Activated CD8-positive, alpha-beta memory T cell treated with anti-CD3 and anti-CD28 coated beads, Interleukin-2, amount 50 U/mL, for 24 hours (primary cell): ENCODE data around the gene LRP1B.
"Not testable (repeated sequence)": the region's sequence is repeated elsewhere in the genome, so short reads cannot be mapped to it uniquely, and the experiment has no call there.

Source experiments
- DNase-seq: peaks from one replicate; pipeline ENCODE4 v3.0.0-alpha.2; 2020; ENCODE audit errors: extremely low read depth

Gene LRP1B

DNA sequence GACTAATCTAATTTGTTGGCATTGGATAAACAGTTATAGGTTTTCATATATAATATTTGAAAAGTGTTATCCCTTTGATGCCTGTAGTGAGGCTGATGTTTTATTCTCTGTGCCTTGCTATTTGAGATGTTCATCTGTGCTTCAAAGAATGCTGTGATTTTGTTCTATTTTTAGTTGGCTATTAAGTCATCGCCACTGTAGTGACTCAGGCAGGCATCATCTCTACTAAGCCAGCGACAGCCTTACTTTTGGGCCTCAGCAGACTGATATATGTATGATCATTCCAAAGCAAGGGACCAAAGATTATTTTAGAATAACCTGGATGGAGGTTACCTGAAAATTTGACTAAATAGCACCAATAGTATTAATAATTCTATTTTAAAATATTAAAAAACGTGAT, 1676.1 kb downstream of the LRP1B start:
- DNase-seq, result no peak

DNA sequence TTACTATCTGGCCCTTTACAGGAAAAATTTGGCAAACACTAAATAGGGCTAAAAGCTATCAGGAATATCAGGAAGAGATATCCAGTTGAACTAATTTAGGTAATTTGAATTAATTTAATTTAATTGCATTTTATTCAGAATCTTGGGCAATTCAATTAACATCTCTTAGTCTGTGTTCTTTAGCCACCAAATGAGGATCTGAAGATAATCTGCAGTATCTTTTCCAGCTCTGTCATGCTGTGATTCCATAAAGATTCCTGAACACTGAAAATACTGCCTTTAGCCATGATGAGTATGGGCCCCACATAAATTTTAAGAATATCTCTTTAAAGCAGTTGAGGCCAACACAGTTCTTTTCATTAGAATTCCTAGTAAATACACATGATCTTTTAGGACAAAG, 1679.5 kb downstream of the LRP1B start:
- no peak for DNase-seq

DNA sequence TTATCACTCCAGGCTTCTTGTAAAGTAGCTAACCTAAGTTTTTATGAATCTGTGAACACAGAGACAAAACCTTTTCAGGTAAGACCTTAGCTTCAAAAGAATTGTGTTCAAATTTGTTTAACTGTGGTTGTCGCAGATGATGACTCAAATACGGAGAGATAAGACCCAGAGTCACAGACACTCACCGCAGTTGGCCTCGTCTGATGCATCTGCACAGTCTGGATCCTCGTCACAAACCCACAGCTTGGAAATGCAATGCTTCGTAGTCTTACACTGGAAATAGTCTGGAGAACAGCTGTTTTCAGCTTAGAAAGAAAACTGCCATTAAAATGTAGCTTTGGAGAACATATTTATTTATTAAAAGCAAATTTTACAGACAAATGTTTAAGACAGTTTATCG, 1688.5 kb downstream of the LRP1B start:
- DNase-seq, result no peak

DNA sequence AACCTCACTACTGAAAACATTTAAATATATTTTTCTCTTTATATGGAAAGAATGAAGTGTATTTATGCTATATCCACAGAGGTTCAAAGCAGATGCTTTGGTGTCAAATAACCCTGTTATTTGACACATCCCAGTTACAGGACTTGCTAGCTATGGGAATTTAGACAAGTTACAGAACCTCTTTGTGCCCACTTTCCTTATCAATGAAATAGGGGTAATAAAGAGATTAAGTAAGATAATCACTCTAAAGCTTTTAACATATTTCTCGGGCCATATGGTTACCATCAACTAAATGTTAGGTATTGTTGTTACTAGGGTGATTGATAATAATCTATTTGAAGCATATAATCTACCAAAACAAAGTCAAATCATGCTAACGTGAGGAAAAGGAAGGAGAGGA, 1690.0 kb downstream of the LRP1B start:
- DNase-seq, result no peak

DNA sequence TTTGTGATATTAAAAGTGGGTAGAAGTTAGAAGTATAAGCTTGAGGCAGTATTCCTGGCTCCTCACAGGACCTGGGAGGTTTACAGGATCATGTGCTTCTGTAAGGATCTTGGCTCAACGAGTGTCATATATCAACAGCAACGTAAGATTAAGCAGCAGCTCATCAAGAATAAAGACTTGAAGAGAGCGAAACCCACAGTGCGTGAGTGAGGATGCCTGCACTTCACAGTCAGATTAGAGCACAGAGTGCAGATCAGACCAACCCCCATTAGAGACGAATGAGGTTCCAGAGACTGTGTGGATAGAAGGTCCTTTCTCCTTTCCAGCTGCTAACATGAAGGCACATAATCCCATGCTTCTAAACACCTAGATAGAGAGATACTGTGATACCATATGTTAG, 1693.9 kb downstream of the LRP1B start:
- no peak for DNase-seq

DNA sequence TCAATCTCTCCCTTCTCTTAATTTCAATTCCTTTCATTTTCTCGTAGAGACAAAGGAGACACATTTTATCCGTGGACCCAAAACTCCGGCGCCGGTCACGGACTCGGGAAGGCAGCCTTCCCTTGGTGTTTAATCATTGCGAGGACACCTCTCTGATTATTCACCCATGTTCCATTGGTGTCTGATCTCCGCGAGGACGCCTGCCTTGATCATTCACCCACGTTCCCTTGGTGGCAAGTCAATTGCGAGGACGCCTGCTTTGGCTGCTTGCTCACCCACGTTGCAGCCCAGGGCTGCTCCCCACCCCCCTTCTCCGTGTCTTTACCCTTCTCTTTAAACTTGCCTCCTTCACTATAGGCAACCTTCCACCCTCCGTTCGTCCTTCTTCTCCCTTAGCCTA, 1703.8 kb downstream of the LRP1B start:
- DNase-seq, result not testable (repeated sequence)

DNA sequence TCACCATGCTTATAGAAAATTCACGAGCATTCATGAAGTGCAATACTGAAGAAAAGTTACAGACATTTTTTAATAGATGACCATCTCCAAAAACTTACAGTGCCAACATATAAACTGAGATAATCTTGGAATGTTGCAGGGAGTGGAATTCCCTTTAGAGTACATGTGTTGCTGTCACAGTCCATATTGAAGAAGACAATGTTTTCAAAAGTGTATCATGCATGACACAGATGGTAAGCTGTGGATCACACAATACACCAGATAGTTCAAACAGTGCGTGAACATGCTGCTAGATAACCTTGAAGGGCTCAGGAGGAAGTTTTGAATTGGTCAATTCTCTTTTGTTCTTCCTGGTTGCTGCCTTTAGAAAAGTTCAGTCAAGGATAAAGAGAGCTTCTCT, 1706.3 kb downstream of the LRP1B start:
- no peak for DNase-seq

DNA sequence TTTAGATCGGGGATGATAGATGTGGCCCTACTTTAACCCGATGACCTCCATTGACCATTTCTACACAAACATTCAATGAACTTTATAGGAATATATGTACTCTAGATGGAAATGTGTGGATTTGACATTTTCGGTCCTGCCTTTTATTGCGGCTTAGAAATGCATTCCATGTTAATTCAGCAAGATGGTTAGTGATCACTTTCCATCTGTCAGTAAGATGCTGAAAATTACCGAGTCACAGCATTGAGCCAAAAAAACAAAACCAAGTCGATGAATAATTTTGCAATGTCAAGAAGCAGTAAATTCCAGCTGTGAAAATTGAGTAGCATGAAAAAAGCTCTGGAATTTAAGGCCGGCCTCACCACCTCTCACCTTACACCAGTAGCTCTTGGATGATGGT, 1708.1 kb downstream of the LRP1B start:
- DNase-seq, result no peak

DNA sequence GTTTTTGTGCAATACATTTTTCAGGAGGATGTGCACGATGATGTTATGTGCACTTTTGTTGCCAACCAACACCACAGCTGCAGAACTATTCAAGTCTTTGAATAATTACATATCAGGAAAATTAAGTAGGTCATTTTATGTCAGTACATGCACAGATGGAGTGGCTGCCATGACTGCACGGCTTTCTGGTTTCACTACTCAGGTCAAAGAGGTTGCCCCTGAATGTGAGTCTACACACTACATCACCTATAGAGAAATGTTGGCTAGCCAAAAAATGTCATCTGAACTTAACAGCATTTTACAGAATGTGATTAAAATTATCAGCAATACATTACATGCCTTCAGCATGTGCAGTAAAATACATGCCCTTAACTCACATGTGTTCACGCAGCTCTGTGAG, 1713.3 kb downstream of the LRP1B start:
- DNase-seq, result no peak

DNA sequence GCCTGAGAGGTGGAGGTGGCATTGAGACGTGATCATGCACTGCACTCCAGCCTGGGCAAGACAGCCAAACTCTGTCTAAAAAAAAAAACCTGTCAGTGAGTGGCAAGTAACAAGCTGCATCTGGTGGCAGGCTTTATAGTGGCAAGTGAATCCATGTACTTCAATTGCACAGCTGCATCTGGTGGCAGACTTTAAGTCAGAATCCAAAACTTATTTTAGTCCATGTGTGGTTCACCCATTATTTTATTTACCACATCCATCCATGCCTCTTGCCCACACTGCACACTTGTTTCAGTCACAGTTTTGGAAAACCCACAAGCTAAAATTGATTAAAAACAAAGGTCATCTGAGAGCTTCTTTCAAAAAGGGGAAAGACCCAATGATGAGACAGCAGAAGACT, 1714.2 kb downstream of the LRP1B start:
- no peak for DNase-seq

DNA sequence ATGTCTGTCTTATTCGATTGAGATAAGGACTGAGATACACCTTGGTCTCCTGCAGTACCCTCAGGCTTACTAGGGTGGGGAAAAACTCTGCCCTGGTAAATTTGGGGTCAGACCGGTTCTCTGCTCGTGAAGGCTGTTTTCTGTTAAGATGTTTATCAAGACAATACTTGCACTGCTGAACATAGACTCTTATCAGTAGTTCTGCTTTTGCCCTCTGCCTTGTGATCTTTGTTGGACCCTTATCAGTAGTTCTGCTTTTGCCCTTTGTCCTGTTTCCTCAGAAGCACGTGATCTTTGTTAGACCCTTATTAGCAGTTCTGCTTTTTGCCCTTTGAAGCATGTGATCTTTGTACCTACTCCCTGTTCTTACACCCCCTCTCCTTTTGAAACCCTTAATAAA, 1715.8 kb downstream of the LRP1B start:
- DNase-seq, result not testable (repeated sequence)

DNA sequence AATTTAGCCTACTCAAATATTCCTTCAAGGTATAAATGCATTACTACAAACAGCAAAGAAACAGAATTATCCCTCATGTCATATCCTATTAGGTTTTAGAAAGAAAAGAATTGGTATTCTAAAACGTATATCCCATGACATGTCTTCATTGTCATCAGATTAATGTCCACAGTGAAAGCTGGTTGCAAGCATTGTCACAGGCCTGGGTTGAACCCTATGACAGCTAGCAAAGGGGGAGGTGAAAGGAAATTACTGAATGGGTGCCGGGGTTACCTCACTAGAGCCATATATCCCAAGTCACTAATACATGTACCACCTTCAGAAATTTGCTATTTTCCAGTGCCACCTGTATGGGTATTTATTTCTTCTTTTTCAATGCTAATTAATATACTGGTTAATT, 1720.1 kb downstream of the LRP1B start:
- DNase-seq, result no peak

DNA sequence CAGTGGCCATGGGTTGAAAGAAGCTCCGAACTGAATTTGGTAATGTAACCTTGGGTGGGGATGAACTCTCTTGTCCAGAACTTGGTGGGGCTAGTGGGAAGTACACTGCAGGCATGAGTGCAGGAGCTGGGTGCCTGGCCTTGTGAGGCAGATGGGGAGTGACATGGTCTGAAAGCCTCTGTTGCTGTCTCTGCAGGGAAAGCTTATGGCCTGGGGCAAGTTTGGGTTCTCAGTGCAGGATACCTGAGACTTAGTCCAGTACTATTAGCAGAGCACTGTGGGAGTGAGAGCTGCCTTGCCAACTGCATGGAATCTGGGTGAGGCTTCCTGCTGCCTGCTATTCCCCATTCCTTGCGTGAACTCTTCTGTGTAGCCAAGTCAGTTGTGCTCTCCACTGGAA, 1729.8 kb downstream of the LRP1B start:
- DNase-seq, result no peak

DNA sequence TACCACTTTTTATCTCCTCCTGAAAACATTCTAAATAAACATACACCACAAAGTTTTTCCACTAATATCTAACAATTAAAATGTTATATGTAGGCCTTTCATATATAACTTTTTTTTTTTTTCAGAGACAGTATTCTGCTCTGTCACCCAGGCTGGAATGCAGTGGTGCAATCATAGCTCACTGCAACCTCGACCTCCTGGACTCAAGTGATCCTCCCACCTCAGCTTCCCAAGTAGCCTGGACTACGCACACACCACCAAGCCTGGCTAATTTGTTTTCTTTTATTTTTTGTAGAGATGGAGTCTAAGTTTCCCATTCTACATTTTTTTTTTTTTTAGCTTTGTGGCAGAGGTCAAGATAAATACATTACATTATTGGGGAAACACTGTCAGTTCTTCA, 1738.0 kb downstream of the LRP1B start:
- no peak for DNase-seq

DNA sequence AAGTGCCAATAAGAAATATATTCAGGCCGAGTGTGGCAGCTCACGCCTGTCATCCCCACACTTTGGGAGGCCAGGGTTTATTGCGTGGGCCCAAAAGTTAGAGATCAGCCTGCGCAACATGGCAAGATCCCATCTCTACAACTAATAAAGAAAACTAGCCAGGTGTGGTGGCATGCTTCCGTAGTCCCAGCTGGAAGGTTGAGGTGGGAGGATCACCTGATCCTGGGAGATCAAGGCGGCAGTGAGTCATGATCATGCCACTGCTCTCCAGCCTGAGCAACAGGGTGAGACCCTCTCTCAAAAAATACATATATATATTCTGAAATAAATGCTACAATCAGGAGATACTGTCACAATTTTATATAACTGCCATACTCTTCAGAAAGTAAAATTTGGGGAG, 1745.9 kb downstream of the LRP1B start:
- no peak for DNase-seq

DNA sequence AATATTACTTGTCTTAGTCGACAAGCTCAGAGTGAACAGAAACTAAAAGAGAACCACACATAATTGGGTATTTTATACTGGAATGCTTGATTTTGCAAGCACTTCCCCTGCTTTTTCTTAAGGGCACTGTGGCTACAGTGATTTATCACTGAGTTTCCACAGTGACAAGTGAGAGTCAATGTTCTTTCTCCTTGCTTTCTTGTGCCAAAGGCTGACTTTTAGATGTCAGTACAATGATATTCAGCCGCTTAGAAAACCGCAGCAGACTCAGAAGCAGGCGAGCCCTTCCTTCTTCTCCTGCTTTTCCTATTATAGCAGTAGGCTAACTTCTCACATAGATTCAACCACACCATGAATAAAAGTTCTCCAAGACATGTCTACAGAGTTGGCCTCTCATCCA, 1747.0 kb downstream of the LRP1B start:
- DNase-seq, result no peak

DNA sequence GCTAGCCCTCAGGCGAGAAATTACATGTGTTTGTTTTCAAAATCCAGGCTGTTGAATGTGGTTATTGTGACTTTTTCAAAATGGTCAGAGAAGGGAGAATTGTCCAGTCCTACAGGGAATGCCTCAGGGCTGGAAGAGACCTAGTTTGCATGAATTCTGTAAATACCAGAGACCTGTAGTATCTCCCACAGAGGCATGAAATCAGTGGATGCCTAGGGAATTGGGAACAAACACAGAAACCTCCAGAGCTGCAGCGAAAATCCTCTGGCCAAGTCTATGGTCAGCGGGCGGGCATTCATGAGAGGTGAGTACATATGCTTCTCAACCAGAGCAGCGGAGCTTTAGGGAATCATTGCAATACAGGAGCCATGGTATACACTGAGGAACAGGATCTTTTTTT, 1754.1 kb downstream of the LRP1B start:
- no peak for DNase-seq

DNA sequence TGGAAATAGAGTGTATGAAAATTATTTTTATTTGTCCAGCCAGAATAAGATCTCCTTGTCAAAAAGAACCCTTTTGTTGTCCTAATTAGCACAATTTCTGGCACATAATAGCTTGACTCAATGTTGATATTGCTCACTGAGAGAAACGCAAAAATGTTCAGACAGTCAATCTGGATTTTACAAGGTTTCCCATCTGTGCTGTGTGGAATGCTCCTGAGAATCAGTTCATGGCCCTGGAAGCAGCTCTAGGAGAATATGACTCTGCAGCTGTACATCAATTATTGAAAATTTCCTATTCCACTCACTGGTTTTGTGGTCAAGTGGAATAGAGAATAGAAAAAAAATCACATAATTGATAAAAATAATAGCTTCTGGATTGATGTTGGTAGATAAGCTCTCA, 1767.7 kb downstream of the LRP1B start:
- DNase-seq, result no peak

DNA sequence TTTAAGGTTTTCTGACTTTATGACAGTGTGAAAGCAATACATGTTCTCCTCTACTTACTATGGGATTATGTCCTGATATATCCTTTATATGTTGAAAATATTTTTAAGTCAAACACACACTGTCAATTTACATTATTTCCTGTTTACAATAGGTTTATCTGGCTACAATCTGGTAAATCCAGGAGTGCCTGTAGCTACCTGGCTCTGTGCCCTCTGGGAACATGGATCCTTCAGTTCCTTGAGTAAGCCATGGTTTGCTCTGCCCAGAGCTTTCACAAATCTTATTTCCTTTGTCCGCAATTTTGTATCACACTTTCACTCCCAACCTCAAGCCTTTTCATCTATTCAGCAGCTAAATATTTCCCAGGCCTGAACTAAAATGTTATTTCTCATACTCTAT, 1768.5 kb downstream of the LRP1B start:
- no peak for DNase-seq

DNA sequence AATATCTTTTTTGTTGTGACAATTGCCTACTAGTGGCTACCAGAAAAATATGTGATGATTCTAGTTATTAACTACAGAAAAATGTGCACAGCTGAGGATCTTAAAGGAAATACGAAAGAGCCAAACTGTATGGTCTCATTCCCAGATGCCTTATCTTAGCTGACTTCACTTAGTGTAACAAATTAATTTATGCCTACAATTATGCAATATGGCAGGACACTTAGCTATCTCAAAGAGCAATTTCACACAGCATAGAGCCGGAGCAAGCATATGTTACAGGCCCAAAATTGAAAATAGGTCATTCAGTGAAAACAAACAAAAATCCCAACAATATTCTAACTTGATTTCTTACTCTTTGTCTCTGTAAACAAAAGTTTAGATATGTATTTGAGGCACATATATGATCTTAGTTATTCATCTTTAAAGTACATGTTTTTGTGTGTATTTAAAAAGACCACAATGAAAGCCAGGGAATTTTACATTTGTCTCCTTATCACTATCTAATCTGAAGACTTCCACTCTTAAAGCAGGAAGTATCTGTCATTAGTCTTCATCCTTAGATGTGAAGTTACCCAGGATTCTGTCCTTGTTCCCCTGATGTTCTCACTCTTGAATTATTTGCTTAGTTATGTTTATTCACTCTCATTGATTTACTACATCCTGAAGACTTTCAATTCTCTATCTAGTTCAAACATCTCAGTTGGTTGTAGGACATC, 1771.6 kb downstream of the LRP1B start:
- no peak for DNase-seq

DNA sequence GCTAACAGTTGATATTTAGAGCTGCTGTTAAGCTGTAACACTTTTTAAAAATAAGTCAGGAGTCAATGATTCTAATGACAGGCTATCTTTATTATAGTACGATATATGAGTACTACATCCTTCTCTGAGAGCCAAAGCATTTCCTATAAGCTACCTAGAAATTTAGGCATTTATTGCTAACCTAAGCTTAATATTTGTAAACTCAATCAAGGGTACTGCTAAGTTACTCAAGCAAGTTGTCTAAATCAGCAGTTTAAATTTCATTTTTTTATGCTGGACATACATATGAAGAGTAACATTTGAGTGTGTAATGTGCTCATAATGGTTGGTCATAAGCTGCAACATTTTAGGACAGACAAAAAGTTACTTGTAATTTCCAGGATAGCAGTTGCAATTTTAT, 1774.1 kb downstream of the LRP1B start:
- DNase-seq, result no peak

DNA sequence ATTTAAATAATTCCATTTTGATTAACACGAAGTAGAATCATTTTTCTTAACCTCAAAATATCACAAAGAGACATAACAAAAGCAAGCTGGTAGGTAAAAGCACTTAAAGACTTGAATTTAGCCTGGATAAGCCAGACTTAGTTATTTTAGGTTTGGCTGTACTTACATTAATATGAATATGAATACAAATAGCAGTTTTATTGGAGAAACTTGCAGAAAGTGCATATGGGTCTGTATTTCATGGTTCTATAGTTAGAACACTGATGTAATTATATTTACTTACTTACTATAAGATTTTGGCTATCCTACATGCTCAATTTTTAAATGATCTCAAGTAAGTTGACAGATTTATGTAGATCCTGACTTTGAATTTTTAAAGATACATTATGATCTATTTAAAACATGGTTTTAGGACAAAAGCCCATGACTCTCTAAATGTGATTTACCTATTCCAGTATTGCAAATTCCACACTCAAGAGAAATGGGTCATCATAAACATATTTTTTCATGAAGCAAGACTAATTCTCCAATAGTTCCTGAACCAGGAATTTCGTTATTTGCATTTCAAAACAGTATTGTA, 1775.2 kb downstream of the LRP1B start:
- no peak for DNase-seq

DNA sequence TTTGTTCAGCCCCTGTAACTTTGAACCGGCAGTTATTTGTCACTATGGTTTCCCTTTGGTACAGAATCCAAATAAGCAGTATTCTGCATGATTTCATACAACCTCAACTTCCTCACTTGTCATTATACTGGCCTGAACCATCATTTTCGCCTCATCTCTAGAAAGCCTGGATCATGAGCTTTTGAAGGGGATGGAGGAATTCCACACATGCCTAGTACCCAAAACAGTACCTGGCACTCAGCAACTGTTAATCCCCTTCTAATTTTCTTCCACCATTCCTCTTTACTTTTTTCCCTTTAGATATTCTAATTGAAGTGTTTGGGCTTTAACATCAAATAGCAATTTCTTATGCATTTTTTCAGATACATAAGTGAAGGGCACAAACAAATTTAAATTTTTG, 1776.3 kb downstream of the LRP1B start:
- DNase-seq, result no peak

DNA sequence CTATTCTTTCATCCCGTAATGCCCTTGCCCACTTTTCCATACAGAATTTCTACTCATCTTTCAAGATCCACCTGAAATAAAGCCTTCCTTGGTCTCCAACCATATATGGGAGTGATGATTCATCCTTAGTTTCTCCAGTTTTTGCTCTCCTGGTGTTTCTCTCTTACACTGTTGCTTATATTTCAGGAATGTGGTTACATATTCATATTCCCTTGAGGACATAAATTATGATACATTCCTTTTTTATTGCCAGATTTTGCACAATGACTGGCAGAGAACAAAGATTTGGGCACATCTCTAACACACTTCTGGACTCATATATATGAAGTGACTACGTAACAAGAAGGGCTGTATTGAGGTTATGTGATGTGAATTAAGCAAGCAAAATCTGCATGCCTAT, 1777.3 kb downstream of the LRP1B start:
- no peak for DNase-seq
